22Rv1 (cell line): Measurements from ENCODE around the gene PLA2G4D.

Experiments used
- ZFX ChIP-seq: fragments of 450-650 bp; IDR thresholded peaks from 2 replicates; pipeline ENCODE4 v1.6.1; 2017; ENCODE audit warnings: antibody characterized with exemption, borderline replicate concordance
- TF ChIP-seq, protein P1 (sequence below): fragments of 450-650 bp; IDR thresholded peaks from 2 replicates; pipeline ENCODE4 v1.5.1; 2017; ENCODE audit warnings: mild to moderate bottlenecking

GRCh38 chr15:42053010-42053409, 41.4 kb downstream of the PLA2G4D start:
- TF ChIP-seq, protein P1, sequence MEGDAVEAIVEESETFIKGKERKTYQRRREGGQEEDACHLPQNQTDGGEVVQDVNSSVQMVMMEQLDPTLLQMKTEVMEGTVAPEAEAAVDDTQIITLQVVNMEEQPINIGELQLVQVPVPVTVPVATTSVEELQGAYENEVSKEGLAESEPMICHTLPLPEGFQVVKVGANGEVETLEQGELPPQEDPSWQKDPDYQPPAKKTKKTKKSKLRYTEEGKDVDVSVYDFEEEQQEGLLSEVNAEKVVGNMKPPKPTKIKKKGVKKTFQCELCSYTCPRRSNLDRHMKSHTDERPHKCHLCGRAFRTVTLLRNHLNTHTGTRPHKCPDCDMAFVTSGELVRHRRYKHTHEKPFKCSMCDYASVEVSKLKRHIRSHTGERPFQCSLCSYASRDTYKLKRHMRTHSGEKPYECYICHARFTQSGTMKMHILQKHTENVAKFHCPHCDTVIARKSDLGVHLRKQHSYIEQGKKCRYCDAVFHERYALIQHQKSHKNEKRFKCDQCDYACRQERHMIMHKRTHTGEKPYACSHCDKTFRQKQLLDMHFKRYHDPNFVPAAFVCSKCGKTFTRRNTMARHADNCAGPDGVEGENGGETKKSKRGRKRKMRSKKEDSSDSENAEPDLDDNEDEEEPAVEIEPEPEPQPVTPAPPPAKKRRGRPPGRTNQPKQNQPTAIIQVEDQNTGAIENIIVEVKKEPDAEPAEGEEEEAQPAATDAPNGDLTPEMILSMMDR, result no peak
- no peak for TF ChIP-seq ZFX
